Glutamatergic neuron (in vitro differentiated cells): Measurements from ENCODE around the gene NEK8. TPM values are rescaled to one million over a fixed set of nuclear protein-coding genes. Genes with fewer than 3 reads are reported as not detected.
A peak's percentile ranks its signal among the peaks of the same experiment; 100 is the strongest.
"Not testable (repeated sequence)": the region's sequence is repeated elsewhere in the genome, so short reads cannot be mapped to it uniquely, and the experiment has no call there.

ENCODE experiments used
- DNase-seq: peaks from one replicate; pipeline ENCODE4 v3.0.0; 2022
- H3K27ac Mint-ChIP-seq: one replicate; pipeline ENCODE4 v1.8.0; 2020; ENCODE audit warnings: mild to moderate bottlenecking, mixed read lengths, inconsistent platforms; ENCODE audit not compliant: unreplicated experiment
- H3K27me3 Mint-ChIP-seq: one replicate; pipeline ENCODE4 v1.8.0; 2020; ENCODE audit warnings: mild to moderate bottlenecking, moderate library complexity, mixed read lengths, inconsistent platforms; ENCODE audit not compliant: unreplicated experiment
- H3K36me3 Mint-ChIP-seq: one replicate; pipeline ENCODE4 v1.8.0; 2020; ENCODE audit warnings: mild to moderate bottlenecking, mixed read lengths, inconsistent platforms; ENCODE audit not compliant: unreplicated experiment
- H3K4me1 Mint-ChIP-seq: one replicate; pipeline ENCODE4 v1.8.0; 2020; ENCODE audit warnings: mild to moderate bottlenecking, low read depth, mixed read lengths, inconsistent platforms; ENCODE audit not compliant: unreplicated experiment
- H3K4me3 Mint-ChIP-seq: one replicate; pipeline ENCODE4 v1.8.0; 2020; ENCODE audit warnings: mild to moderate bottlenecking, mixed read lengths, inconsistent platforms; ENCODE audit not compliant: unreplicated experiment
- H3K9me3 Mint-ChIP-seq: one replicate; pipeline ENCODE4 v1.8.0; 2020; ENCODE audit warnings: mild to moderate bottlenecking, moderate library complexity, mixed read lengths, inconsistent platforms; ENCODE audit not compliant: unreplicated experiment
- total RNA-seq: library from RNA; stranded (reverse); fragmentation: NEBNext Ultra II Directional; extraction: Animal tissue kit (Norgen Biotek cat#: 25700); gene quantifications from one replicate; pipeline ENCODE4 v1.2.1, GENCODE V29; 2021; ENCODE audit not compliant: unreplicated experiment
- TF ChIP-seq, protein P1 (sequence below): fragments of 200-600 bp; sonication (generic); IDR thresholded peaks from one replicate; pipeline ENCODE4 v1.5.0; 2021; ENCODE audit not compliant: partially characterized antibody, unreplicated experiment

Gene NEK8
- total RNA-seq, 1 donor from 2014 or later, result 5.9 TPM

DNA sequence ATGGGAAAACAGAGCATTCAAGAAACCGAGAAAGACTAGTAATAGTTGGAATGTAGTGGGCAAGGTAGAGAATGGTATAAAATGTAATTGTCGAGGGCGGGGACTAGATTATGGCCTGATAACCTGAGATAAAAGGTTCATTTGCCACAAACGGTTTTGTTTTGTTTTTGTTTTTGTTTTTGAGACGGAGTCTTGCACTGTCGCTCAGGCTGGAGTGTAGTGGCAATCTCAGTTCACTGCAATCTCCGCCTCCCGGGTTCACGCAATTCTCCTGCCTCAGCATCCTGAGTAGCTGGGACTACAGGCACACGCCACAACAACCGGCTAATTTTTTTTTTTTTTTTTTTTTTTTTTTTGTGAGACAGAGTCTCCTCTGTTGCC, 1.4 kb downstream of the NEK8 start:
- TF ChIP-seq, protein P1, sequence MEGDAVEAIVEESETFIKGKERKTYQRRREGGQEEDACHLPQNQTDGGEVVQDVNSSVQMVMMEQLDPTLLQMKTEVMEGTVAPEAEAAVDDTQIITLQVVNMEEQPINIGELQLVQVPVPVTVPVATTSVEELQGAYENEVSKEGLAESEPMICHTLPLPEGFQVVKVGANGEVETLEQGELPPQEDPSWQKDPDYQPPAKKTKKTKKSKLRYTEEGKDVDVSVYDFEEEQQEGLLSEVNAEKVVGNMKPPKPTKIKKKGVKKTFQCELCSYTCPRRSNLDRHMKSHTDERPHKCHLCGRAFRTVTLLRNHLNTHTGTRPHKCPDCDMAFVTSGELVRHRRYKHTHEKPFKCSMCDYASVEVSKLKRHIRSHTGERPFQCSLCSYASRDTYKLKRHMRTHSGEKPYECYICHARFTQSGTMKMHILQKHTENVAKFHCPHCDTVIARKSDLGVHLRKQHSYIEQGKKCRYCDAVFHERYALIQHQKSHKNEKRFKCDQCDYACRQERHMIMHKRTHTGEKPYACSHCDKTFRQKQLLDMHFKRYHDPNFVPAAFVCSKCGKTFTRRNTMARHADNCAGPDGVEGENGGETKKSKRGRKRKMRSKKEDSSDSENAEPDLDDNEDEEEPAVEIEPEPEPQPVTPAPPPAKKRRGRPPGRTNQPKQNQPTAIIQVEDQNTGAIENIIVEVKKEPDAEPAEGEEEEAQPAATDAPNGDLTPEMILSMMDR, result no peak
- H3K36me3 Mint-ChIP-seq, result peaks cover under 1% of the 10 kb centered on the region
- peaks cover 16% of the 10 kb centered on the region for H3K27me3 Mint-ChIP-seq
- H3K4me3 Mint-ChIP-seq, result peak overlapping the region; percentile 8
- DNase-seq, result no peak
- H3K27ac Mint-ChIP-seq, result no peak overlapping the region
- peaks cover 8% of the 10 kb centered on the region for H3K4me1 Mint-ChIP-seq
- H3K9me3 Mint-ChIP-seq, result peaks cover 15% of the 10 kb centered on the region

DNA sequence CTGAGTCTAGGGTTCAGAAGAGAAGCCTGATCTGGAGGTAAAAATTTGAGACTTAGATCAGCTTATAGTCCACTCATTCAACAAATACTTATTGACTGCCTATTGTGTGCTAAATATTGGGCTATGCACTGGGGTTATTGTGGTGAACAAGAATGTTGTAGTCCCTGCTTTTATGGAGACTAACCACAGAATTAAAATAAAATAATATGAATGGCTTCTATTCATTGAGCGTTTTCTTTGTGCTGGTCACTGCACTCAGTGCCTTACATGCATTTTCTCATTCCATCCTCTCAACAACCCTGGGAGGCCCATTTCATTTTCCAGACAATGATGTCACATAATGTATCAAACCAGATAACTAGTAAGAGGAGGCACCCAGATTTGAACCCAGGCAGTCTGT, 4.8 kb downstream of the NEK8 start:
- H3K9me3 Mint-ChIP-seq, result peaks cover 9% of the 10 kb centered on the region
- DNase-seq, result no peak
- H3K27me3 Mint-ChIP-seq, result peaks cover 2% of the 10 kb centered on the region
- TF ChIP-seq, protein P1, result no peak
- peaks cover 4% of the 10 kb centered on the region for H3K36me3 Mint-ChIP-seq
- no peak overlapping the region for H3K27ac Mint-ChIP-seq
- H3K4me1 Mint-ChIP-seq, result peaks cover 2% of the 10 kb centered on the region
- H3K4me3 Mint-ChIP-seq, result no peak overlapping the region

DNA sequence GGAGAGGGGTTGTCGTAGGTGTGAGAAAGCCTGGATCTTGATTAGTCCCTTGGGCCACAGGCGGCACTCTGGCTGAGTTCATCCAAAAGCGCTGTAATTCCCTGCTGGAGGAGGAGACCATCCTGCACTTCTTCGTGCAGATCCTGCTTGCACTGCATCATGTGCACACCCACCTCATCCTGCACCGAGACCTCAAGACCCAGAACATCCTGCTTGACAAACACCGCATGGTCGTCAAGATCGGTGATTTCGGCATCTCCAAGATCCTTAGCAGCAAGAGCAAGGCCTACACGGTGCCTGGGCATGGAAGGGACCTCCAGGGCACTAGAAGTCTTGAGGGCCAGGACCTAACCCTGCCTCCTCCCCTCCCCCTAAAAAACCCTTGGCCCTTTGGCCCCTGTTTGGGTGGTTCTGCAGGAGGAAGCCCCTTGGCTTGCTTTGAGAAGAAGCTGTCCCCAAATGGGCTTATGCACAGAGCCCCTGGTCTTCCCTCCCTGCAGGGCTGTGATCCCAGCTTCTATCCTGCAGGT, 6.2 kb downstream of the NEK8 start:
- Mint-ChIP-seq H3K27me3 (peaks cover 1% of the 10 kb centered on the region), H3K4me3 (no peak overlapping the region), H3K4me1 (peaks cover 2% of the 10 kb centered on the region), H3K36me3 (peaks cover 4% of the 10 kb centered on the region), H3K27ac (no peak overlapping the region), H3K9me3 (peaks cover 8% of the 10 kb centered on the region)
- TF ChIP-seq, protein P1, result no peak
- DNase-seq, result no peak

DNA sequence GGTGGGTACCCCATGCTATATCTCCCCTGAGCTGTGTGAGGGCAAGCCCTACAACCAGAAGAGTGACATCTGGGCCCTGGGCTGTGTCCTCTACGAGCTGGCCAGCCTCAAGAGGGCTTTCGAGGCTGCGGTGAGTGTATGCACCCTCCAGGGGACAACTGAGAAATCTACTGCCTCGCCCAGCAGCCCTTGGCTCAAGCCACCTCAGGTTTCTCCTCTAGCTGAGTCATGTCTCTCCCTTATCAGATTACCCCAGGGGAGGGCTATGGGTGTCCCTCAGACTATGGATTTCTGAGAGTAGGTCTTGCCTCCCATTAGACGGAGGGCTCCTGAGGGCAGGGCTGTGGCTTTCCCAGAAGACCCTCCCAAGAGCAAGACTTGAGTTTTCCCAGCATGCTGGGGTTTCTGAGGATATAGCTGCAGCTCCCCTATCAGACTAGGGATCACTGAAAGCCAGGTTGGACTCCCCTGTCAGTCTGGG, 6.7 kb downstream of the NEK8 start:
- TF ChIP-seq, protein P1, result no peak
- peaks cover 2% of the 10 kb centered on the region for H3K4me1 Mint-ChIP-seq
- no peak overlapping the region for H3K27ac Mint-ChIP-seq
- peaks cover 7% of the 10 kb centered on the region for H3K9me3 Mint-ChIP-seq
- H3K27me3 Mint-ChIP-seq, result peaks cover 2% of the 10 kb centered on the region
- no peak for DNase-seq
- H3K4me3 Mint-ChIP-seq, result no peak overlapping the region
- H3K36me3 Mint-ChIP-seq, result peaks cover 4% of the 10 kb centered on the region

DNA sequence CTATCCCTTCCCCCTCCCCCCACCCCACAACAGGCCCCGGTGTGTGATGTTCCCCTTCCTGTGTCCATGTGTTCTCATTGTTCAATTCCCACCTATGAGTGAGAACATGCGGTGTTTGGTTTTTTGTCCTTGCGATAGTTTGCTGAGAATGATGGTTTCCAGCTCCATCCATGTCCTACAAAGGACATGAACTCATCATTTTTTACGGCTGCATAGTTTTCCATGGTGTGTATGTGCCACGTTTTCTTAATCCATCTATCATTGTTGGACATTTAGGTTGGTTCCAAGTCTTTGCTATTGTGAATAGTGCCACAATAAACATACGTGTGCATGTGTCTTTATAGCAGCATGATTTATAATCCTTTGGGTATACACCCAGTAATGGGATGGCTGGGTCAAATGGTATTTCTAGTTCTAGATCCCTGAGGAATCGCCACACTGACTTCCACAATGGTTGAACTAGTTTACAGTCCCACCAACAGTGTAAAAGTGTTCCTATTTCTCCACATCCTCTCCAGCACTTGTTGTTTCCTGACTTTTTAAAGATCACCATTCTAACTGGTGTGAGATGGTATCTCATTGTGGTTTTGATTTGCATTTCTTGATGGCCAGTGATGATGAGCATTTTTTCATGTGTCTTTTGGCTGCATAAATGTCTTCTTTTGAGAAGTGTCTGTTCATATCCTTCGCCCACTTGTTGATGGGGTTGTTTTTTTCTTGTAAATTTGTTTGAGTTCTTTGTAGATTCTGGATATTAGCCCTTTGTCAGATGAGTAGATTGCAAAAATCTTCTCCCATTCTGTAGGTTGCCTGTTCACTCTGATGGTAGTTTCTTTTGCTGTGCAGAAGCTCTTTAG, 7.6 kb downstream of the NEK8 start:
- not testable (repeated sequence) for H3K27me3 Mint-ChIP-seq, H3K4me3 Mint-ChIP-seq, H3K36me3 Mint-ChIP-seq, H3K27ac Mint-ChIP-seq, DNase-seq, H3K9me3 Mint-ChIP-seq, H3K4me1 Mint-ChIP-seq
